ENCODE results near the gene INTS15.

Gene INTS15

DNA sequence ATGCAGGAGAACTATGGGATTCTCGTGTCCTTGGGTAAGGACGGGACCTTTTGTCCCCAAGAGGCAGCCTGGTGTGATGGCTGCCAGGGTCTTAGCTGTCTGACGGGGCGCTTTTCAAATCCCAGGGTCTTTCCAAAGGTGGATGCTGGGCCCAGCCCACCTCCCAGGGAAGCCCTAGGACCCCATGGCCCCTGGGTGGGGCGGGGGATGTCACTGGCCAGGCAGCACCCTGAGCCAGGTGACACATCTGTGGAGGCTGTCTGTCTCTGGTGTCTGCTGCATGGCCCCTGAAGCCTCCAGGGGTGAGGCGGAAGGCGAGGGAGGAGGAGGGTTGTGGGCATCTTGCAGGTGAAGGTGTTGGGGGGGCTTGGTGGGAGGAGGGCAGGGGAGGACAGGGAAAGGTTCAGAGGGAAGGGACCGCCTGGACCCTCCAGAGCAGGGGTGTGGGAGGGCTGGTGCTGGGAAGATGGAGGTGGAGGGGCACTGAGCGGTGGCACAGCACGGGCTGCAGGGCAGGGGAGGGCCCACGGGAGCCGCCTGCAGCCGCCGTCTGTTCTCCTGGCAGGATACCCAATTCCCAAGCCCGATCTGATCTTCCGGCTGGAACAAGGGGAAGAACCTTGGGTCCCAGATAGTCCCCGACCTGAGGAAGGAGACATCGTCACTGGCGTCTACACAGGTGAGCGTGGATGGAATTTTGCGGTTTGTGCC is 54.2 kb downstream of the INTS15 start:
- no peak for DNase-seq (ENCODE audit: low spot score)

- DNase-seq (ENCODE audit: low spot score), result no peak
Measured at GRCh38 chr7:6644728-6645127, 54.9 kb downstream of the INTS15 start.

DNA sequence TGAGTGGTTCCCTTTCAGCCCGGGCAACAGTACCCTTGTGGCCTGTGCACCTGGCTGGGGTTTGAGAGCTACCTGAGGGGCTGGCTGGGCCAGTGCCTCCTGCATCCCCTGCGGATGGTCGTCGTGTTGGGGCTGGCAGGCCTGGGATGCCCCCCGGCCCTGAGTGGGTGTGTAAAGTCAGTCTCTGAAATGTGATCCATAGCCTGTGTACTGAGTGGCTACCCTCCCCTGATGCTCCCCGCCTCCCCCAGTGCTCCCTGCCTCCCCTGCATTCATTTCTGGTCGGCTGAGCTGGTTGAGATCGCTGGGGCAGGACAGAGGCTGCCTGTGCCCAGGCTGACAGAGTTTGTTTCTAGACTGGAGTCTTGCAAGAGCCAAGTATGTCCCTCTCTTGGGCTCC is 56.6 kb downstream of the INTS15 start:
- no peak for DNase-seq (ENCODE audit: low spot score)

GRCh38 chr7:6647080-6647479 is 57.3 kb downstream of the INTS15 start:
- DNase-seq (ENCODE audit: low spot score), result no peak

- no peak for DNase-seq (ENCODE audit: low spot score)
Measured at GRCh38 chr7:6647541-6647940, 57.7 kb downstream of the INTS15 start.

DNA sequence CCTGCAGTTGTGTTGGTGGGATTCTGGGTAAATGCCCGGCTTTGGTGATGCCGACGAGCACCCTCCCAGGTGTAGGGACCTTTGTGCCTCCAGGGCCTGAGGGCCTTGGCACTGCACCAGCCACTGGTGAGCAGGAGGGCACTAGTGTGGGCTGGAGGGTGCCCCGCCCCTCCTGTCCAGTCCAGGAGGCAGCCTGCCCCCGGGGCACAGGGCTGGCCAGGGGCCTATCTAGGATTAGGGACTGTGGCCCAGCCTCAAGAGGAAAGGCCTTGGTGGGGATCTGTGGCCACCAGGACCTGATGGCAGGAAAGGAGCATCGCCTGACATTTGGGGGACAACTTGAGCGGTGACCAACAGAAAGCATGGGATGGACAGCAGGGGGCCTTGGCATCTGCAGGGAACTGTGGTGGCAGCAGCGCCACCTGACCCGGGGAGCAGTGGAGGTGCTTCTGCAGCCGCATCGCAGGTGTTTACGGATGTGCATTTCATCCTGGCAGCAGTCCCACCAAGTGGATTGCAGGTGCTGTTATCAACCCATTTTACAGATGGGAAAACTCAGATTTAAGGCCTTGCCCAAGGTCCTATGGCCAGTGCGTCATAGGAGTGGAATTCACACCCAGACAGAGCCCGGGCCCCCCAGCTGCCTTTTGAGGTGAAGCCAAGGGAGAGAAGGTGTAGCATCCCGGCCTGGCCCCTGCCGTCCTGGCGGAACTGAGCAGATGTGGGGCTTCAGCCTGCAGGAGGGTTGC is 58.4 kb downstream of the INTS15 start:
- DNase-seq (ENCODE audit: low spot score), result peak; percentile 18

DNA sequence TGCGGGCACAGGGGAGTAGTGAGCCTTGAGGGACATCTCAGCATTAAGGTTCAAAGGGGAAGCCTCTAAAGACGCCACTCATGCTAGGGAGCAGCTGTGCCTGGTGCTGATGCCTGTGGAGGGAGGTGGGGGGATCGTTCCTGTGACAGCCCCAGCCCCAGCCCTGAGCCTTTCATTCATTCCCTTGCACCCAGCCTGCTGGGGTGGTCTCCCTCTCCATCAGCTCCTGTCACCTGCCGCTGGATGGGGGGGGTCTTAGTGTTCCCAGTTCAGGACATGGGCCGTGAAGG is 58.9 kb downstream of the INTS15 start:
- DNase-seq (ENCODE audit: low spot score), result no peak

DNA sequence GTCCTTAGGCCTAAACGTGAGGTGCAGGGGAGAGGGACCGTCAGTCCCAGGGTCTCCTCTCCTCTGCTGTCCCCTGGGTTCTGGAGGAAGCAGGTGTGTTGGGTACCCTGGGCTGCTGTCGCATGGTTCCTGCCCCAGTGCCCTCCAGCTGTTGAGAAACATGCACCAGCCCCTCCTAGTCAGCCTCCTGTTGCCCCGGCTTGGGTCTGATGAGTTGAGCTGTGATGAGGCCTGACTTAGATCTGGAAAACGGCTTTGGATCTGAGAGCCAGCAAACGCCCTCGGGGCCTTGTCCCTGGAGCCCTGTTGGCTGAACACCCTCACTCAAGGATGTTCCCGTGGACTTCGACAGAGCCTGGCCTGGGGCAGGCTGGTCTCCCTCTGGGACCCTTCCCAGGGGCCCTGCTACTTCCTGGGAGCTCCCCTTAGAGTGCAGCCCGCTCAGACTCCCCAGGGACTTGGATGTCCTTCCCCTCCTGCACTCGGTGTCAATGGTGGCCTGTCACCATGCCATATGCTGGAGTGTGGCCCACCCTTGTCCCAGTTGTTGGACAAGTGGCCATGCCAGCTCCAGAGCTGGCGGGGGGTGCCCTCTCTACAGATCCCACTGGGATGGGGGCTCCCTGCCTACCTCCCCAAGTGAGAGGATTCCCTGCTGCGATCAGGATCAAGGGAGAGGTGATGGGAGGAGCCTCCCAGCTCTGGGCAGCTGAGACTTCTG is 59.6 kb downstream of the INTS15 start:
- DNase-seq (ENCODE audit: low spot score), result peak; percentile 24

DNA sequence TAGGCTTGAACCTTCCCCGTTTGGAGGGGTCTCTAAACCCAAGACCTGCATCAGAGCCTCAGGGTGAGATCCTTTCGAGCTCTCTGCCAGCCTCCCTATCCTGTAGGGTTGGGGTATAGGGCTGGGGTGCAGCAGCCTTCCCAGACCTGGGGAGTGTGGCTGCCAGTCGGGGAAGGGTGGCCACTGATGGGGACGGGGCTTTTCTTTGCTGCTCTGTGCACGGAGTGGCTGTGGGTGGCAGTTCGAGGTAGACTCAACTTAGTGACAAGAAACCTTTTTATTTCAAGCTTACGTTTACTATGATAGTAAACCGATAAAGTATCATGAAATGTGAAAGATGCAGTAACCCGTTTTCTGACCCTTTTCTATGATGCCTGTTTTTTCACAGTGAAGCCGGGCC is 60.3 kb downstream of the INTS15 start:
- peak; percentile 18 for DNase-seq (ENCODE audit: low spot score)

- DNase-seq (ENCODE audit: low spot score), result peak; percentile 20
Measured at GRCh38 chr7:6650521-6651011, 60.7 kb downstream of the INTS15 start.

DNA sequence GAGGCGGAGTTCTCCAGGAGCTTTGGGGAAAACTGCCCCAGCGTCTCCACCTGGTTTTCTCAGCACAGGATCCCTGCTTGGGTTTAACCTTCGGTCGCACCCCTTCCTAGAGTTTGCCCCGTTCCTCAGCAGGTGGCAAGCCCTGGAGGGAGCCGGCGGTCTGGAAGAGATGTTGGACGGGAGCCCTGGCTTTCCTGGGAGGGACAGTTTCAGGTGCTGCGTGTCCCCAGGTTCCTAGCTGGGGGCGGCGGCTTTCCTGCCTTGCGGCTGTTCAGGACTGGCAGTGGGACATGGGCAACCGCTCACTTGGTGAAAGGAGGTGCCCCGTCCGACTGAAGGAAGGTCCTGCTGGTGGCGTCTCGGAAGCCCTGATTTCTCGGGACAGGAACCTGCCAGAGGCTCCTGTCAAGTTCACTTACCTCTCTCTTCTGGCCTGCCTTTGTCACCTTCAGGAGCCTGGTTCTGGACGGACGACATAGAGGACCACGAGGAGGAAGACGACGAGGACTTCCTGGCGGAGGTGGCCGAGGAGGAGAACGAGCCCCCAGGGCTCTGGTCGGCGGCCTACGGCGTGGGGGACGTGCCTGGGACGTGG is 62.1 kb downstream of the INTS15 start:
- DNase-seq (ENCODE audit: low spot score), result peak; percentile 26

GRCh38 chr7:6652446-6653011 is 62.7 kb downstream of the INTS15 start:
- DNase-seq (ENCODE audit: low spot score), result peak; percentile 40

DNA sequence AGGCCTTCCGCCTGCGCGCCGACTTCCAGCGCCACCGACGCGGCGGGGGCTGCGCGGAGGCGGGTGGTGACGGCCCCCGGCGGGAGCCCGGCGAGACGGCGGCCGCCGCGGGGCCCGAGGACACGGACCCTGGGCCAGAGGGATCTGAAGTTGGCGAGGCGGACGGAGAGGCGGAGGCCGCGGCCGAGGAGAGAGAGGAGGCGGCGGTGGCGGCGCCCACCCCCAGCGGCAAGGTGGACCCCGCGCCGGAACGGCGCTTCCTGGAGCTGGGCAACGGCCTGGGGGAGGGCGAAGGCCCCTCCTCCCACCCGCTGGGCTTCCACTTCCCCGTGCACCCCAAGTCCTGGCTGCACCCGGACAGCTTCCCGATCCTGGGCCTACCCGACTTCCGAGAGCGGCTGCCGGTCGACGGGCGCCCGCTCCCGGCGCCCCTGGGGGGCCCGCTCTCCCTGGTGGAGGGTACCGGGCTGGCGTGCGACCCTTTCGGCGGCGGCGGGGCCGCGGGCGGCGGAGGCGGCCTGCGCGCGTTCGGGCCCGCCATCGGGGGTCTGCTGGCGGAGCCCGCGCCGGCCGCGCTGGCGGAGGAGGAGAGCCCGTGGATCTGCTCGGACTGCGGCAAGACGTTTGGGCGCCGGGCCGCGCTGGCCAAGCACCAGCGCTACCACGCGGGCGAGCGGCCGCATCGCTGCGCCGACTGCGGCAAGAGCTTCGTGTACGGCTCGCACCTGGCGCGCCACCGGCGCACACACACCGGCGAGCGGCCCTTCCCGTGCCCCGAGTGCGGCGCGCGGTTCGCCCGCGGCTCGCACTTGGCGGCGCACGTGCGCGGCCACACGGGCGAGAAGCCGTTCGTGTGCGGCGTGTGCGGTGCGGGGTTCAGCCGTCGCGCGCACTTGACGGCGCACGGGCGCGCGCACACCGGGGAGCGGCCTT is 63.5 kb downstream of the INTS15 start:
- peak; percentile 41 for DNase-seq (ENCODE audit: low spot score)

DNA sequence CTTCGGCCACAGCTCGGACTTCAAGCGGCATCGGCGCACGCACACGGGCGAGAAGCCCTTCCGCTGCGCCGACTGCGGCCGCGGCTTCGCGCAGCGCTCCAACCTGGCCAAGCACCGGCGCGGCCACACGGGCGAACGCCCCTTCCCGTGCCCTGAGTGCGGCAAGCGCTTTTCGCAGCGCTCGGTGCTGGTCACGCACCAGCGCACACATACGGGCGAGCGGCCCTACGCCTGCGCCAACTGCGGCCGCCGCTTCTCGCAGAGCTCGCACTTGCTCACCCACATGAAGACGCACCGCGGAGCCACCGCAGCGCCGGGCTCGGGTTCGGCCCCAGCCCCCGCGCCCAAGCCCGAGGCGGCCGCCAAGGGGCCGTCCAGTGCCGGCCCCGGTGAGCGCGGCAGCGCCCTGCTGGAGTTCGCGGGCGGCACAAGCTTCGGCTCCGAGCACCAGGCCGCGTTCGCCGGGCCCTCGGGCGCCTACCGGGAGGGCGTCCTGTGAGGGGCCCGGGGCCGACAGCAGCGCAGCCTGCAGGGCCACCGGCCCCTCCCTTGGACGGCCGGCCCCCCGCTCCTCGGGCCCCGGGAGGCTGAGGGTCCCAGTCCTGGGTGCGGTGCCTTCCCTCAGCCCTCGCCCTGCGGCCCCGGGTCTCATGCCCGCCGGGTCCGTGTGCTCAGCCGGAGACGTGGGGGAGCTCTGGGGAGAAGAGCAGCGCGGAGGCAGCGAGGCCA is 64.5 kb downstream of the INTS15 start:
- DNase-seq (ENCODE audit: low spot score), result peak; percentile 37

- peak; percentile 22 for DNase-seq (ENCODE audit: low spot score)
Measured at GRCh38 chr7:6654842-6655610, 65.2 kb downstream of the INTS15 start.

- DNase-seq (ENCODE audit: low spot score), result peak; percentile 27
Measured at GRCh38 chr7:6655636-6656385, 66.0 kb downstream of the INTS15 start.

- no peak for DNase-seq (ENCODE audit: low spot score)
Measured at GRCh38 chr7:6656413-6656812, 66.6 kb downstream of the INTS15 start.
